Measurements from ENCODE around the gene MTARC2.

Gene MTARC2

DNA sequence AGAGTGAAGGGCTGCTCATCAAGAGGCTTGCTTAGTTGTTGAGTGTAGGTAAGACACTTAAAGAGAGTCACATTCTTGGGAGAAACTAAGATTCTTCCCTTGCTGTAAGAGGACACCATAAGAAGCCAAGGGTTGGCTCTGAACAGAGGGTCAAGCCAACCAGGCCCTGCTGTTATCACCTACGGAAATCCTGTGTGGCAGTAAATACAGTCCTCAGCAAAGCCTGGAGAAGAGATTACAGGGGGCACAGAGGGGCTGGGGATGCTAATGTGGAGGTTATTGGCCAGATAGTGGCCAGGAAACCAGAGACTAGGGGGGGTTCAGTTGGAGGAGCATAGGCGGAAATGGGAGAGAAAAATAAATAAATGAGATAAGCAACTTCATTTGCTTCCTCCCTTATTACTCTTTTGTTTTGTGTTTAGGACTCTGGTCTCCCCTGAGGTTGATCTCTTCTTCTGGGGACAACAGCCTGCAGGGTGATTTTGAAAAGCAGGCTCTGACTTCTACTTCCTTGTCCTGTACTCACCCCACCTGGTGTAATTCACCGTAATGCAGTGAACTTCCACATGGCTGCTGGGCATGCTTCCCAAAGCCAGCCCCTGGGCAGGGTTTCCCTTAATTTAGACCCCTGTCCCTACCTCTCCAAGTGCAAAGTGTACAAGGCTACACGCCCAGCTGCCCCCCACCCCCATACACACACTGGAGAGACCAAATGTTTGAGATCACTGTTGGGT is 79.5 kb downstream of the MTARC2 start:
- no peaks in the 10 kb centered on the region for H3K9me2 ChIP-seq (ENCODE audit: low read depth, low read length)
- H3K9me3 ChIP-seq (ENCODE audit: low read length) = no peaks in the 10 kb centered on the region
- no peaks in the 10 kb centered on the region for H3K79me2 ChIP-seq (ENCODE audit: insufficient read depth, low read length)
- no peak overlapping the region for H3K4me2 ChIP-seq (ENCODE audit: low read length)
- no peaks in the 10 kb centered on the region for H3F3A ChIP-seq (ENCODE audit: insufficient read depth, low read length)
- H2AFZ ChIP-seq (ENCODE audit: low read length) = no peak overlapping the region
- TF ChIP-seq, protein P1, sequence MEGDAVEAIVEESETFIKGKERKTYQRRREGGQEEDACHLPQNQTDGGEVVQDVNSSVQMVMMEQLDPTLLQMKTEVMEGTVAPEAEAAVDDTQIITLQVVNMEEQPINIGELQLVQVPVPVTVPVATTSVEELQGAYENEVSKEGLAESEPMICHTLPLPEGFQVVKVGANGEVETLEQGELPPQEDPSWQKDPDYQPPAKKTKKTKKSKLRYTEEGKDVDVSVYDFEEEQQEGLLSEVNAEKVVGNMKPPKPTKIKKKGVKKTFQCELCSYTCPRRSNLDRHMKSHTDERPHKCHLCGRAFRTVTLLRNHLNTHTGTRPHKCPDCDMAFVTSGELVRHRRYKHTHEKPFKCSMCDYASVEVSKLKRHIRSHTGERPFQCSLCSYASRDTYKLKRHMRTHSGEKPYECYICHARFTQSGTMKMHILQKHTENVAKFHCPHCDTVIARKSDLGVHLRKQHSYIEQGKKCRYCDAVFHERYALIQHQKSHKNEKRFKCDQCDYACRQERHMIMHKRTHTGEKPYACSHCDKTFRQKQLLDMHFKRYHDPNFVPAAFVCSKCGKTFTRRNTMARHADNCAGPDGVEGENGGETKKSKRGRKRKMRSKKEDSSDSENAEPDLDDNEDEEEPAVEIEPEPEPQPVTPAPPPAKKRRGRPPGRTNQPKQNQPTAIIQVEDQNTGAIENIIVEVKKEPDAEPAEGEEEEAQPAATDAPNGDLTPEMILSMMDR (IDR thresholded peaks at IDR 0.05; ENCODE audit: low read length) = no peak
- no peak for TF ChIP-seq EZH2 (IDR thresholded peaks at IDR 0.05; ENCODE audit: borderline replicate concordance, low read length)
- H4K20me1 ChIP-seq (ENCODE audit: insufficient read depth, low read length) = no peaks in the 10 kb centered on the region
- H3K9ac ChIP-seq (ENCODE audit: low read length) = no peak overlapping the region
- H3K27ac ChIP-seq (ENCODE audit: low read depth, low read length, poor library complexity, severe bottlenecking) = no peak overlapping the region
- H3K27me3 ChIP-seq (ENCODE audit: insufficient read depth, low read length) = no peaks in the 10 kb centered on the region; the same call in 1 of the 2 replicates
- no peaks in the 10 kb centered on the region for H3K4me1 ChIP-seq (ENCODE audit: insufficient read depth, low read length, severe bottlenecking)
- H3K4me3 ChIP-seq (ENCODE audit: low read depth, low read length, poor library complexity, severe bottlenecking) = no peak overlapping the region
- H3K36me3 ChIP-seq (ENCODE audit: insufficient read depth, low read length) = no peaks in the 10 kb centered on the region

GRCh38 chr1:220828179-220828490 is 80.0 kb downstream of the MTARC2 start:
- H3K4me1 ChIP-seq (ENCODE audit: insufficient read depth, low read length, severe bottlenecking) = no peaks in the 10 kb centered on the region
- no peak overlapping the region for H3K4me3 ChIP-seq (ENCODE audit: low read depth, low read length, poor library complexity, severe bottlenecking)
- no peak overlapping the region for H3K9ac ChIP-seq (ENCODE audit: low read length)
- H3K27ac ChIP-seq (ENCODE audit: low read depth, low read length, poor library complexity, severe bottlenecking) = no peak overlapping the region
- no peaks in the 10 kb centered on the region for H3K9me3 ChIP-seq (ENCODE audit: low read length)
- H3F3A ChIP-seq (ENCODE audit: insufficient read depth, low read length) = no peaks in the 10 kb centered on the region
- H3K9me2 ChIP-seq (ENCODE audit: low read depth, low read length) = no peaks in the 10 kb centered on the region
- H3K4me2 ChIP-seq (ENCODE audit: low read length) = no peak overlapping the region
- no peak for TF ChIP-seq EZH2 (IDR thresholded peaks at IDR 0.05; ENCODE audit: borderline replicate concordance, low read length)
- TF ChIP-seq, protein P1 (IDR thresholded peaks at IDR 0.05; ENCODE audit: low read length) = no peak
- H3K27me3 ChIP-seq (ENCODE audit: insufficient read depth, low read length) = no peaks in the 10 kb centered on the region; the same call in 1 of the 2 replicates
- no peaks in the 10 kb centered on the region for H3K36me3 ChIP-seq (ENCODE audit: insufficient read depth, low read length)
- H2AFZ ChIP-seq (ENCODE audit: low read length) = no peak overlapping the region
- H4K20me1 ChIP-seq (ENCODE audit: insufficient read depth, low read length) = no peaks in the 10 kb centered on the region
- H3K79me2 ChIP-seq (ENCODE audit: insufficient read depth, low read length) = no peaks in the 10 kb centered on the region

DNA sequence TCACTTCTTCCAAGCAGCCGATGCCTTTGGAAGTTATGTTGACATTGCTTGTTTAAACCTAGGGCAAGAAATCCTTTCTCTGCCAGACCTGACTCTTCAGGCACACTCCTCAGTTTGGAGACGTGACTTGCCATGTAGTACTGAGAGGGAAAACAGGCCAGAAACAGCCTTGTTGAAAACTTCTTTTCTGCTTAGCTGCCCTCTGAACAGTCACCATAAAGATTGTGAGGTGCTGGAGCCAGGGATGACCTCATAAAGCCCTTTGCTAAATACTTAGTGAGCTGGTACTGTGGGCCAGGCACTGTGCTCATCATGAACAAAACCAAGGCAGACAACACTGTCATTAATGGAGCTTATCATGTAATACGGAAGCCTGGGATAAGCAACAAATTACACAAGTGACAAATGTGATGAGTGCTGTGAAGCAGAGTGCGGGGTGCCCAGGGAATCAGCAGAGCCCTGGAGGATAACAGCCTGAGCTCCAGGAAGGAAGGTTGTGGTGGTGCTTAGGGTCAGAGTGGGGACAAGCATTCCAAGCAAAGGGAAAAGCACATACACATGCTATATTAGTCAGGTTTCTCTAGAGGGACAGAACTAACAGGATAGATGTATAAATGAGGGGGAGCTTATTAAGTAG is 80.9 kb downstream of the MTARC2 start:
- Histone ChIP-seq H2AFZ (ENCODE audit: low read length) (no peak overlapping the region), H3K27ac (ENCODE audit: low read depth, low read length, poor library complexity, severe bottlenecking) (no peak overlapping the region), H3K79me2 (ENCODE audit: insufficient read depth, low read length) (no peaks in the 10 kb centered on the region), H3K27me3 (ENCODE audit: insufficient read depth, low read length) (no peaks in the 10 kb centered on the region; the same call in 1 of the 2 replicates), H3K4me1 (ENCODE audit: insufficient read depth, low read length, severe bottlenecking) (no peaks in the 10 kb centered on the region), H3K9me3 (ENCODE audit: low read length) (no peaks in the 10 kb centered on the region), H3F3A (ENCODE audit: insufficient read depth, low read length) (no peaks in the 10 kb centered on the region), H3K4me3 (ENCODE audit: low read depth, low read length, poor library complexity, severe bottlenecking) (no peak overlapping the region), H3K9me2 (ENCODE audit: low read depth, low read length) (no peaks in the 10 kb centered on the region), H3K36me3 (ENCODE audit: insufficient read depth, low read length) (no peaks in the 10 kb centered on the region), H4K20me1 (ENCODE audit: insufficient read depth, low read length) (no peaks in the 10 kb centered on the region), H3K9ac (ENCODE audit: low read length) (no peak overlapping the region), H3K4me2 (ENCODE audit: low read length) (no peak overlapping the region)
- no peak for TF ChIP-seq EZH2 (IDR thresholded peaks at IDR 0.05; ENCODE audit: borderline replicate concordance, low read length)
- TF ChIP-seq, protein P1 (IDR thresholded peaks at IDR 0.05; ENCODE audit: low read length) = no peak
